KMS-11 (cell line): ENCODE measurements around the gene NAB1.

ENCODE experiments used
- H2AFZ ChIP-seq: fragments of 200-600 bp; sonication (generic); 2 replicates; pipeline ENCODE4 v1.6.1; 2016; ENCODE audit warnings: antibody characterized with exemption, mixed run types, low read depth
- H3K27ac ChIP-seq: fragments of 200-600 bp; sonication (generic); 2 replicates; pipeline ENCODE4 v1.6.1; 2016; ENCODE audit warnings: mild to moderate bottlenecking, mixed run types
- H3K27me3 ChIP-seq: fragments of 200-600 bp; sonication (generic); 2 replicates; pipeline ENCODE4 v1.6.1; 2017; ENCODE audit warnings: mild to moderate bottlenecking, low read depth, mixed run types, moderate library complexity; ENCODE audit not compliant: insufficient read depth
- H3K36me3 ChIP-seq: fragments of 200-600 bp; sonication (generic); 2 replicates; pipeline ENCODE4 v1.6.1; 2017; ENCODE audit warnings: mild to moderate bottlenecking, mixed run types; ENCODE audit not compliant: insufficient read depth
- H3K4me1 ChIP-seq: fragments of 200-600 bp; sonication (generic); 2 replicates; pipeline ENCODE4 v1.6.1; 2016; ENCODE audit warnings: mild to moderate bottlenecking, low read depth, mixed run types; ENCODE audit not compliant: poor library complexity, severe bottlenecking
- H3K4me2 ChIP-seq: fragments of 200-600 bp; sonication (generic); 2 replicates; pipeline ENCODE4 v1.7.0; 2016; ENCODE audit warnings: mild to moderate bottlenecking, mixed run types
- H3K4me3 ChIP-seq: fragments of 200-600 bp; sonication (generic); IDR thresholded peaks from 2 replicates; pipeline ENCODE4 v1.6.1; 2017; ENCODE audit warnings: low read depth, low read length, mixed read lengths; ENCODE audit not compliant: insufficient read depth
- H3K79me2 ChIP-seq: fragments of 200-600 bp; sonication (generic); 2 replicates; pipeline ENCODE4 v1.6.1; 2016; ENCODE audit warnings: low read depth, mixed run types; ENCODE audit not compliant: insufficient read depth
- H3K9ac ChIP-seq: fragments of 200-600 bp; sonication (generic); 2 replicates; pipeline ENCODE4 v1.6.1; 2016; ENCODE audit warnings: mild to moderate bottlenecking, mixed run types
- H4K20me1 ChIP-seq: fragments of 200-600 bp; sonication (generic); 2 replicates; pipeline ENCODE4 v1.6.1; 2016; ENCODE audit warnings: mild to moderate bottlenecking, mixed run types; ENCODE audit not compliant: insufficient read depth
- CTCF ChIP-seq: fragments of 200-600 bp; sonication (generic); conservative IDR thresholded peaks from 2 replicates; pipeline ENCODE4 v1.6.1; 2017; ENCODE audit warnings: low read depth, mild to moderate bottlenecking, antibody characterized with exemption, low read length, moderate library complexity, mixed read lengths

NAB1 gene

GRCh38 chr2:190693533-190694232 is 44.8 kb downstream of the NAB1 start:
- Histone ChIP-seq H4K20me1 (no peaks in the 10 kb centered on the region), H3K36me3 (no peaks in the 10 kb centered on the region), H3K4me1 (no peaks in the 10 kb centered on the region), H2AFZ (no peak overlapping the region), H3K27me3 (no peaks in the 10 kb centered on the region), H3K4me2 (no peak overlapping the region), H3K9ac (no peak overlapping the region), H3K79me2 (no peaks in the 10 kb centered on the region), H3K4me3 (no peak overlapping the region), H3K27ac (no peak overlapping the region)
- no peak for TF ChIP-seq CTCF

GRCh38 chr2:190694479-190694878 is 45.6 kb downstream of the NAB1 start:
- no peak overlapping the region for H3K4me3 ChIP-seq
- H3K27ac ChIP-seq = no peak overlapping the region
- no peak overlapping the region for H3K4me2 ChIP-seq
- no peaks in the 10 kb centered on the region for H3K27me3 ChIP-seq
- H3K4me1 ChIP-seq = no peaks in the 10 kb centered on the region
- no peak overlapping the region for H3K9ac ChIP-seq
- no peaks in the 10 kb centered on the region for H3K36me3 ChIP-seq
- no peak overlapping the region for H2AFZ ChIP-seq
- TF ChIP-seq CTCF = no peak
- no peaks in the 10 kb centered on the region for H4K20me1 ChIP-seq
- H3K79me2 ChIP-seq = no peaks in the 10 kb centered on the region

- H4K20me1 ChIP-seq = no peaks in the 10 kb centered on the region
- no peaks in the 10 kb centered on the region for H3K4me1 ChIP-seq
- H3K27ac ChIP-seq = no peak overlapping the region
- H3K4me3 ChIP-seq = no peak overlapping the region
- TF ChIP-seq CTCF = no peak
- H2AFZ ChIP-seq = no peak overlapping the region
- no peaks in the 10 kb centered on the region for H3K27me3 ChIP-seq
- no peaks in the 10 kb centered on the region for H3K79me2 ChIP-seq
- no peak overlapping the region for H3K9ac ChIP-seq
- no peaks in the 10 kb centered on the region for H3K36me3 ChIP-seq
- no peak overlapping the region for H3K4me2 ChIP-seq
Observed at GRCh38 chr2:190695739-190696138, 46.9 kb downstream of the NAB1 start.

- no peaks in the 10 kb centered on the region for H3K27me3 ChIP-seq
- no peak overlapping the region for H3K4me3 ChIP-seq
- no peak overlapping the region for H3K27ac ChIP-seq
- no peaks in the 10 kb centered on the region for H3K36me3 ChIP-seq
- H3K4me1 ChIP-seq = peaks cover 5% of the 10 kb centered on the region
- H2AFZ ChIP-seq = no peak overlapping the region
- H4K20me1 ChIP-seq = no peaks in the 10 kb centered on the region
- TF ChIP-seq CTCF = no peak
- H3K4me2 ChIP-seq = no peak overlapping the region
- H3K79me2 ChIP-seq = no peaks in the 10 kb centered on the region
- no peak overlapping the region for H3K9ac ChIP-seq
Observed at GRCh38 chr2:190696792-190697398, 48.0 kb downstream of the NAB1 start.
